K562 (cell line): ENCODE data around the gene PTRHD1. TPM values are rescaled to one million over a fixed set of nuclear protein-coding genes. Genes with fewer than 3 reads are reported as not detected.
A peak's percentile ranks its signal among the peaks of the same experiment; 100 is the strongest.

Experiments
- ATF2 ChIP-seq: sonication (generic); formaldehyde crosslinking; IDR thresholded peaks from 2 replicates; pipeline ENCODE4 v1.8.1; 2022; ENCODE audit warnings: missing genetic modification reagents
- ATF3 ChIP-seq, 2 experiments: fragments of 450-650 bp in 1 of 2; sonication (generic) in 1 of 2; formaldehyde crosslinking in 1 of 2; IDR thresholded peaks in 1 of 2; conservative IDR thresholded peaks in 1 of 2; 2 replicates each; pipeline versions ENCODE4 v1.6.1 to v1.8.1; 2016 to 2023; ENCODE audit warnings: mild to moderate bottlenecking in 2 of 2, moderate library complexity in 2 of 2, inconsistent platforms in 1 of 2, missing genetic modification reagents in 1 of 2
- CBX3 ChIP-seq, 2 experiments: IDR thresholded peaks; 1 replicate in 1 of 2; 2 replicates in 1 of 2; pipeline ENCODE4 v1.6.1; 2012; ENCODE audit warnings: inconsistent platforms in 2 of 2, low read length in 2 of 2, borderline replicate concordance in 1 of 2, control low read depth in 1 of 2
- CREBBP ChIP-seq: IDR thresholded peaks from one replicate; pipeline ENCODE4 v1.6.1; 2012; ENCODE audit warnings: low read depth, mild to moderate bottlenecking, control low read depth, inconsistent platforms, low read length
- HNRNPLL ChIP-seq: fragments of 200-400 bp; formaldehyde crosslinking; IDR thresholded peaks from 2 replicates; pipeline ENCODE4 v1.6.1; 2017; ENCODE audit warnings: low read length, low read depth, mild to moderate bottlenecking; ENCODE audit not compliant: poor library complexity, severe bottlenecking
- KDM5B ChIP-seq: fragments of 200-600 bp; sonication (generic); IDR thresholded peaks from 2 replicates; pipeline ENCODE4 v1.6.1; 2012; ENCODE audit warnings: low read depth, mild to moderate bottlenecking, moderate library complexity, low read length, control low read depth, inconsistent platforms; ENCODE audit not compliant: insufficient replicate concordance
- POLR2AphosphoS5 ChIP-seq: IDR thresholded peaks from 2 replicates; pipeline ENCODE4 v1.6.1; 2011; ENCODE audit warnings: mild to moderate bottlenecking, low read depth, low read length, moderate library complexity; ENCODE audit not compliant: control insufficient read depth, insufficient read depth
- POLR2B ChIP-seq: fragments of 450-650 bp; IDR thresholded peaks from 2 replicates; pipeline ENCODE4 v1.6.1; 2018; ENCODE audit warnings: low read depth; ENCODE audit not compliant: partially characterized antibody
- PREB ChIP-seq: sonication (generic); formaldehyde crosslinking; IDR thresholded peaks from 2 replicates; pipeline ENCODE4 v1.8.1; 2023; ENCODE audit warnings: mild to moderate bottlenecking, missing genetic modification reagents
- RFX7 ChIP-seq: fragments of 250-450 bp; sonication (Bioruptor Pico); IDR thresholded peaks from 2 replicates; pipeline ENCODE4 v1.5.1; 2021; ENCODE audit warnings: mild to moderate bottlenecking
- RNF2 ChIP-seq: sonication (generic); IDR thresholded peaks from 2 replicates; pipeline ENCODE4 v1.6.1; 2016
- TOE1 ChIP-seq, 2 experiments: fragments of 450-650 bp in 1 of 2; sonication (generic) in 1 of 2; formaldehyde crosslinking in 1 of 2; IDR thresholded peaks; 2 replicates each; pipeline versions ENCODE4 v1.7.1 to v1.8.0; 2016 to 2022; ENCODE audit warnings: borderline replicate concordance in 2 of 2, mild to moderate bottlenecking in 2 of 2, antibody characterized with exemption in 1 of 2, inconsistent platforms in 1 of 2, low read depth in 1 of 2, missing genetic modification reagents in 1 of 2, moderate library complexity in 1 of 2
- YY1 ChIP-seq, 3 experiments: IDR thresholded peaks; 2 replicates each; pipeline ENCODE4 v1.6.1; 2011; ENCODE audit warnings: low read length in 2 of 3, mild to moderate bottlenecking in 2 of 3, moderate library complexity in 2 of 3, borderline replicate concordance in 1 of 3, control low read depth in 1 of 3, low read depth in 1 of 3; ENCODE audit not compliant: insufficient read depth in 3 of 3, insufficient replicate concordance in 2 of 3, control insufficient read depth in 1 of 3, insufficient read length in 1 of 3; ENCODE audit errors: extremely low read depth in 1 of 3
- ZBTB1 ChIP-seq: sonication (generic); formaldehyde crosslinking; IDR thresholded peaks from 2 replicates; pipeline ENCODE4 v1.8.1; 2023; ENCODE audit warnings: missing genetic modification reagents, low read depth, mild to moderate bottlenecking, borderline replicate concordance
- ZBTB34 ChIP-seq: fragments of 250-450 bp; sonication (Bioruptor Pico); IDR thresholded peaks from 2 replicates; pipeline ENCODE4 v1.8.0; 2021; ENCODE audit warnings: mild to moderate bottlenecking, moderate library complexity
- ZNF232 ChIP-seq: sonication (generic); formaldehyde crosslinking; IDR thresholded peaks from 2 replicates; pipeline ENCODE4 v1.8.0; 2022; ENCODE audit warnings: mild to moderate bottlenecking, missing genetic modification reagents
- ZNF277 ChIP-seq: fragments of 250-450 bp; sonication (Bioruptor Pico); IDR thresholded peaks from 2 replicates; pipeline ENCODE4 v1.8.0; 2022; ENCODE audit warnings: inconsistent platforms, mild to moderate bottlenecking, moderate library complexity, borderline replicate concordance
- polyA plus RNA-seq, 8 experiments: library from polyadenylated mRNA; depleted of rRNA in 4 of 8; stranded (reverse) in 5 of 8; unstranded in 3 of 8; fragments of >200 nt; fragmentation: Nextera tagmentation in 2 of 8; fragmentation: Illumina TruSeq in 1 of 8; extraction: Ambion mirVana in 2 of 8; extraction: Trizol in 1 of 8; gene quantifications; 2 replicates each; pipeline versions ENCODE4 v1.2.1 to v1.2.3, GENCODE V29; 2011 to 2014; ENCODE audit warnings: inconsistent platforms in 1 of 8, missing spikeins in 1 of 8
- total RNA-seq, 7 experiments: library from RNA; depleted of rRNA in 6 of 7; stranded (reverse); fragments of >200 nt in 6 of 7; fragmentation: Illumina TruSeq in 2 of 7; extraction: Trizol in 2 of 7; gene quantifications; 2 replicates each; pipeline versions ENCODE4 v1.2.1 to v1.2.3, GENCODE V29; 2011 to 2021; ENCODE audit warnings: low replicate concordance in 1 of 7

The PTRHD1 gene
- total and polyA plus RNA-seq, 9 of the 15 experiments (the other 6 are each of a cell fraction or from before 2014, with no cell fraction given) = 15.8 to 83.2 (median 46.6) TPM

- TF ChIP-seq ATF2 (CRISPR knock-in tag) (no peak), ZBTB1 (CRISPR knock-in tag) (peak; percentile 58; the same call in 1 of the 2 replicates), RFX7 (CRISPR knock-in tag) (no peak), ZBTB34 (no peak), KDM5B (peak; percentile 76), ATF3 (IDR thresholded peaks at IDR 0.05) (no peak), ATF3 (CRISPR knock-in tag; conservative IDR thresholded peaks at IDR 0.05) (0 out of 2 replicates have a peak, but pooled peaks have one; percentile 15), CBX3 (IDR thresholded peaks at IDR 0.05; ENCODE audit: borderline replicate concordance in 1 of 2, low read length in 2 of 2) (peak in 1 of 2 experiments; percentile 87; a peak in 1 of 3 replicates), POLR2AphosphoS5 (peak; percentile 74), POLR2B (peak; percentile 88), RNF2 (peak; percentile 71), YY1 (IDR thresholded peaks at IDR 0.05; ENCODE audit: borderline replicate concordance in 1 of 3, control insufficient read depth in 1 of 3, extremely low read depth in 1 of 3, insufficient read depth in 3 of 3, insufficient read length in 1 of 3, insufficient replicate concordance in 2 of 3, low read depth in 1 of 3, low read length in 2 of 3) (peak; percentile 96 to 99 (median 99)), PREB (CRISPR knock-in tag) (no peak), TOE1 (IDR thresholded peaks at IDR 0.05; ENCODE audit: borderline replicate concordance) (0 out of 2 replicates have a peak, but pooled peaks have one; percentile 40), TOE1 (CRISPR knock-in tag; IDR thresholded peaks at IDR 0.05; ENCODE audit: borderline replicate concordance, low read depth) (0 out of 2 replicates have a peak, but pooled peaks have one; percentile 14), HNRNPLL (peak; percentile 65), ZNF232 (CRISPR knock-in tag) (no peak), CREBBP (no peak), ZNF277 (CRISPR knock-in tag) (no peak)
These were observed at the start of gene PTRHD1, which contains the start of gene CENPO (continued) for GRCh38 chr2:24792874-24793760.
